Measurements from ENCODE around the gene UPK3A. TPM values are rescaled to one million over a fixed set of nuclear protein-coding genes. Genes with fewer than 3 reads are reported as not detected.

UPK3A gene
- total RNA-seq, 1 experiment from 2014 or later, result not detected

GRCh38 chr22:45291931-45292290 lies 7.2 kb downstream of the UPK3A start:
- ATAC-seq (no peak), DNase-seq (ENCODE audit: low read depth, low spot score) (no peak)
- Histone ChIP-seq H3K27ac (ENCODE audit: low read length) (no peak overlapping the region), H3K36me3 (ENCODE audit: control insufficient read depth, insufficient read depth, low read length) (no peaks in the 10 kb centered on the region), H3K27me3 (ENCODE audit: control insufficient read depth, insufficient read depth, low read length) (no peaks in the 10 kb centered on the region), H3K4me3 (ENCODE audit: low read depth in 2 of 2, low read length in 2 of 2) (no peak overlapping the region), H3K4me1 (ENCODE audit: control insufficient read depth, insufficient read depth, low read length) (no peaks in the 10 kb centered on the region), H3K9me3 (ENCODE audit: control insufficient read depth, insufficient read depth, low read depth, low read length) (no peaks in the 10 kb centered on the region)
- no TSS peak for BruUV-seq (replicated peaks)
- TF ChIP-seq REST (IDR thresholded peaks at IDR 0.05; ENCODE audit: insufficient read depth in 1 of 2, low read depth in 2 of 2, low read length in 1 of 2), result no peak
- no peak for TF ChIP-seq SIN3A (IDR thresholded peaks at IDR 0.05; ENCODE audit: borderline replicate concordance, insufficient read depth, low read depth, low read length)
- no peak for TF ChIP-seq TCF7L2 (IDR thresholded peaks at IDR 0.05; ENCODE audit: low read depth, low read length)
- TF ChIP-seq POLR2AphosphoS5 (IDR thresholded peaks at IDR 0.05; ENCODE audit: low read depth, low read length), result no peak
- TF ChIP-seq CTCF (IDR thresholded peaks at IDR 0.05), result no peak
- intact Hi-C loops (cut with micrococcal nuclease; ENCODE audit: unreplicated experiment) (no loop called here), in situ Hi-C loops (cut with HindIII; ENCODE audit: low pct_unique_long_range_greater_than_20kb, low sequenced_read_pairs) (no loop called here)
- CTCF ChIA-PET, result no interaction called here
- POLR2A ChIA-PET, result no interaction called here

- Histone ChIP-seq H3K27me3 (ENCODE audit: control insufficient read depth, insufficient read depth, low read length) (no peaks in the 10 kb centered on the region), H3K4me3 (ENCODE audit: low read depth in 2 of 2, low read length in 2 of 2) (no peak overlapping the region), H3K4me1 (ENCODE audit: control insufficient read depth, insufficient read depth, low read length) (no peaks in the 10 kb centered on the region), H3K27ac (ENCODE audit: low read length) (no peak overlapping the region), H3K36me3 (ENCODE audit: control insufficient read depth, insufficient read depth, low read length) (no peaks in the 10 kb centered on the region), H3K9me3 (ENCODE audit: control insufficient read depth, insufficient read depth, low read depth, low read length) (no peaks in the 10 kb centered on the region)
- intact Hi-C loops (cut with micrococcal nuclease; ENCODE audit: unreplicated experiment), result no loop called here
- DNase-seq (ENCODE audit: low read depth, low spot score) (no peak), ATAC-seq (no peak)
- in situ Hi-C loops (cut with HindIII; ENCODE audit: low pct_unique_long_range_greater_than_20kb, low sequenced_read_pairs), result no loop called here
- TF ChIP-seq TCF7L2 (IDR thresholded peaks at IDR 0.05; ENCODE audit: low read depth, low read length), result no peak
- TF ChIP-seq POLR2AphosphoS5 (IDR thresholded peaks at IDR 0.05; ENCODE audit: low read depth, low read length), result no peak
- TF ChIP-seq CTCF (IDR thresholded peaks at IDR 0.05), result no peak
- no peak for TF ChIP-seq SIN3A (IDR thresholded peaks at IDR 0.05; ENCODE audit: borderline replicate concordance, insufficient read depth, low read depth, low read length)
- no peak for TF ChIP-seq REST (IDR thresholded peaks at IDR 0.05; ENCODE audit: insufficient read depth in 1 of 2, low read depth in 2 of 2, low read length in 1 of 2)
- ChIA-PET CTCF (no interaction called here), POLR2A (no interaction called here)
- no TSS peak for BruUV-seq (replicated peaks)
These were observed 8.1 kb downstream of the UPK3A start for GRCh38 chr22:45292731-45293442.
